ENCODE results near the gene SLC46A1.
A peak's percentile ranks its signal among the peaks of the same experiment; 100 is the strongest.

The SLC46A1 gene

DNA sequence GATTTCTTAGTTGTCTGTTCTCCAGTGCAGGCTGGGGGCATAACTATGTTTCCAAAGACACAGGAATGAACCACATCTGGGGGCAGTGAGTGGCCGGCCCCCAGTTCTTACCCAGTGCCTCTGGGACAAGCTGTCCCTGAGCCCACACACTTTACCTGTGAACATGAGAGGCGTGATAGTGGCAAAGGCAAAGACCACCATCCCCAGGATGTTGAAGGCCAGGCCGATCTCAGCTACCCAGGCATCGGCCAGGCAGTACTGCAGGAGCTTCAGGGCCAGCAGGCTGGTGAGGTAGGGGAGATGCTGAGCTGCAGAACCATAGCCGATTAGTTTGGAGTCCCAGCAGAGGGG, 1.6 kb downstream of the SLC46A1 start:
- DNase-seq (ENCODE audit: low read depth): no peak

DNA sequence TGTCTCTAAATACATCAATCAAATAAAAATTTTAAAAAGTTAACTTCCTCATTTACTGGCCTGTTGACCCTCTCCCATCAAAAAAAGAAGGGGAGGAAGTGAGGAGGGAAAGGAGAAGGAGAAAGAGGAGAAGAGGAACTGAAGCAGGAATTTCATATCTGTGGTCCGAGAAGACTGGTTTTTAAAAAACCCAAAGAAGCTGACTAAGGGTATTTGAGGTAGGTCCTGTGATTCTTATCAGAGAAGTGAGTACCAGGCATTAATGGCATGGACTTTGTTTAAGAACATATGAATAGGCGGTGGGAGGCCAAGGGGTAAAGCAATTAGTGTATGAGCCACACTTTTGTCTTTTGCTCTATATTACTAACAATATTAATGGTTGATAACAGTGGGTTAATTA, 2.0 kb downstream of the SLC46A1 start:
- DNase-seq (ENCODE audit: low read depth): no peak

DNA sequence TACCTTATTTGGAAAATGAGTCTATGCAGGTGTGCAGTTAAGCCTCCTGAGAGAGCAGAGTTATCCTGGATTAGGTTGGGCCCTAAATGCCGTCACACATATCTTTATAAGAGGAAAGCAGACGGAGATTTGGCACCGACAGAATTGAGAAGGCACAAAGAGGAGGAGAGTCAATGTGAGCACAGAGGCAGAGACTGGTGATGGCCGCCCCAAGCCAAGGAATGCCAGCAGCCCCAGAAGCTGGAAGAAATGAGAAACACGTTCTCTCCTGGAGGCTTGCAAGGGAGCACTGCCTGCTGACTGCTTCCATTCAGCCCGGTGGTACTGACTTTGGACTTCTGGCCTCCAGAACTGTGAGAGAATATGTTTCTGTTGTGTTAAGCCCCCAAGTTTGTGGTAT, 3.2 kb downstream of the SLC46A1 start:
- no peak for DNase-seq (ENCODE audit: low read depth)

DNA sequence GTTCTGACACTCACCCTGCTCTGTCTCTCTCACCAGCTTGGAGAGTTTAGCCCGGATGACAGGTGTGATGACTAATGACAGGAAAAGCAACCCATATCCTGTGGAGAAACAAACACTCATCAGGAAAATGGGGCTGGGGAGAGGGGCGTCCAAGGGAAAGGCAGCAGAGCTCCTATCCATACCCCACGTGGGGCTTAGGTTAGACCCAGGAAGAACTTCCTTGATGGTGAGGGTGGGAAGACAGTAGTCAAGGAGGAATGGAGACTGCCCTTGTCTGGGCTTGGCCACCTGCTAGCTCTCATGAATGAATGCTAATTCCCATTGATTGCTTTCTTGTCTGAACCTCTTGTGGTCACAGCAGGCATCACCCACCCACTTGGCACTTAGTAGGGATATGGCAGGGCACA, 3.8 kb downstream of the SLC46A1 start:
- DNase-seq (ENCODE audit: low read depth): no peak

DNA sequence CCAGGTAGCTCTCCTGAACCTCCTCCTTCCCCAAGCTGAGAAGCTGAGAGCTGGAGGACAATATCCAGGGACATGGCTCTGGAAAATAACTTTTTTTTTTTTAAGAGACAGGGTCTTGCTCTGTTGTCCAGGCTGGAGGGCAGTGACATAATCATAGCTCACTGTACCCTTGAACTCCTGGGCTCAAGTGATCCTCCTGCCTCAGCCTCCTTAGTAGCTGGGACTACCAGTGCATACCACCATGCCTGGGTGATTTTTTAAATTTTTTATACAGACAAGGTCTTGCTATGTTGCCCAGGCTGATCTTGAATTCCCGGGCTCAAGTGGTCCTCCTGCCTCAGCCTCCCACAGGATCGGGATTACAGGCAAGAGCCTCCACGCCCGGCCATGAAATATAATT, 6.2 kb downstream of the SLC46A1 start:
- no peak for DNase-seq (ENCODE audit: low read depth)

DNA sequence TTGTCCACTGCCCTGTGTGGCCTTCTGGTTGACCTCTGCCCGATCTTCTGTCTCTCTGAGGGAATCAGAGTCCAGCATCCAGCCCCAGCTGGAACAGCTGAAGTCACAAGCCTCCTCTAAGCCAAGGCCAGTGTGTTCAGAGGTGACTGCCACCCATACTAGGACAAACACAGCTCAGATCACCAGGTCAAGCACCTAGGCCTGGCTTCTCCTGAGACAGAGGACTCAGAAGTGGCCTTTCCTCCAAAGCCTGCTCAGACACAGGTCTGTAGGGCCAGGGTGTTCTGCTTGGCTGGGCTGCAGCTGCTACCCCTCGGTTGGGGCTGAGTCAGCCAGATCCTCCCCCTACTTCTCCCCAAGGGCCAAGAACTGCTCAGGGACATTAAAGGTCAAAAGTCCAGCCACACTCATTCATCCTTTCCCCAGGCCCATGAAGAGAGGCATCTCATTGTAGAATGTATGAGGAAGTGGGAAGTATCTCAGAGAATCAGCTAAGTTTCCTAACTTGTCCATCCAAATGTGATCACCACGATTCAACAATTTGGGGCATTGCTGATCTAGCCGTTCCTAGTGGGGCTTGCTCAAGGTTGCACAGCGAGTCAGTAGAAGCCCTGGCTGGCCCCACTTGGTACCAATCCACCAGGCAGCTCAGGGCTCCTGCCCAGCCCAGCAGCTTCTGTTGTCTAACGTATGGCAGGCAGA, 7.6 kb downstream of the SLC46A1 start:
- no peak for DNase-seq (ENCODE audit: low read depth)

DNA sequence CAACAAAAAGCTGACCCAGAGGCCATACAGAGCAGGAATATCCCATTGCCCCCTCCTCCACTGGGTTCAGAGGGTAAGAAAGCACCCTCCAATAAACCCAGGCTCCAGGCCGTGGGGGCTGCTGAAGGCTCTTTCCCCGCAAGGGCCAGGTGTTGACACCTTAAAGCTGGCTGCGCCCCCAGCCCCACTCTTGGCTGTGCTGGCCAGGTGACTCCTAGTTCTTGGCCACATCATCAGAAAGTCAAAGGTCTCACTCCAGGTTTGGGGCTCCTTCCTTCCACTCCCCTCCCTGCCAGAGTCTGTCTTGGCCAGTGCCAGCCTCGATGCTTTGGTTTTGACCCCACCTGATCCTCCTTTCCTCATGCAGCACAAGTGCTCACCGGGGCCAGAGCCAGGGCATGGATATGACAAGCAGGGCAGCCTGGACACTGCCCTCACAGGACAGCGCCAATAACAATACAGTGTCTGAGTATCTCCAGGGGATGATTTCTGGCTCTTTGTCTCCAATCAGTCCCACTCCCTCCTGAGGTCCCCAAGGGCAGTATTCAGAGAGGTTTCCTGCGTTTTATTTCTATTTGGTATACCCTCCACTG, 8.2 kb downstream of the SLC46A1 start:
- DNase-seq (ENCODE audit: low read depth): no peak

DNA sequence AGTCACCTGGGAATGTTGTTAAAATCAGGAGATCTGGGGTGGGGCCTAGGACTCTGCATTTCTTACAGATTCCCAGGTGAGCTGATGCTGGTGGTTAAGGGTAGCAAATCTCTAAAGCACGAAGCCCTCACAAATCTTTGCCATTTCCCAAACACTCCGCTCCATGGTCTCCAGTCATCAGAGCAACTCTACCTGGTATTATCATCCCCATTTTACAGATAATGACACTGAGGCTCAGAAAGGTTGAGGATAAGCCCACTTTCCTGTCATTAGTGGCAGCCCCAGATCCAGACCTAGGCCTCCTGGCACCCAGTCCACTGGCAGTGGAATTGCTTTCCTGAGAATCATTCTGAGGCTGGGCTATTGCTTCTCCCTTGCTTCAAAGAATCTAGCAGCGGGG, 8.7 kb downstream of the SLC46A1 start:
- no peak for DNase-seq (ENCODE audit: low read depth)

DNA sequence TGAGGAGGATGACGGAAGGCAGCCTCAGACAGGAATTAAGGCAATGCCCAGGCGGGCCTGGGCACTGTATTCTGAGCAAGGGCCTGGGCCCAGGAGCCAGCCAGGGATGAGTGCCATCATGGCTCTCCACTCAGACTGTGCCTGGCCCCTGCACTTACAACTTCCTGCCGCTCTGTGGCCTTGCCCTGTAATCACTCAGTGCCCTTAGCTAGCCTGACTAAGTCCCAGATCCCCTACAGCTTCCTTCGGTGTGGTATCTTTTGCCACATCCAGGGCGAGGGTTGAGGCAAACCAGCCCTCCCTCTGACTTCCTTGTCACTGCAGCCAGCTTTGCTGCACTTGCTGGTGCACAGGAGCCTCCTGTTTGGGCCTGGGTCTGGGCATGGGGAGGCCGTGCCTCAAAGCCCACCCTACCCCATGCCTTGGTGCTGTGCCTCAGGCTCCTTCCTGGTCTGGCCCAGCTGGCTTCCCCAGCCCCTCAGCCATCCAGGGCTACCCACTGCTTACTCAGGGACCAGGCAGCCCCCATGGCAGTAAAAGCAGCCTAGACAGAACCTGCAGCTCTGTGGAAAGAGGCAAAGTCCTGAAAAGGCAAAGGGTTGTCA, 9.3 kb downstream of the SLC46A1 start:
- no peak for DNase-seq (ENCODE audit: low read depth)

DNA sequence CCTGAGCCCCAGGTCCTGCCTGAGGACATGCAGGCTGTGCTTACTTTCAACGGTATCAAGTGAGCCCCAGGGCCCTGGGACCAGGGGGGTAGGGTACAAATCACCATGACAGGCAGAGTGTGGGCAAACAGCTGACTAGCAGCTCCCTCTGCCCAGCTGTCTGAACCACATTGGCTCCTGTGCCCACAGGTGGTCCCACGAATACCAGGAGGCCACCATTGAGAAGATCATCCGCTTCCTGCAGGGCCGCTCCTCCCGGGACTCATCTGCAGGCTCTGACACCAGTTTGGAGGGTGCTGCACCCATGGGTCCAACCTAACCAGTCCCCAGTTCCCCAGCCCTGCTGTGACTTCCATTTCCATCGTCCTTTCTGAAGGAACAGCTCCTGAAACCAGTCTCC, 10.0 kb downstream of the SLC46A1 start:
- no peak for DNase-seq (ENCODE audit: low read depth)

DNA sequence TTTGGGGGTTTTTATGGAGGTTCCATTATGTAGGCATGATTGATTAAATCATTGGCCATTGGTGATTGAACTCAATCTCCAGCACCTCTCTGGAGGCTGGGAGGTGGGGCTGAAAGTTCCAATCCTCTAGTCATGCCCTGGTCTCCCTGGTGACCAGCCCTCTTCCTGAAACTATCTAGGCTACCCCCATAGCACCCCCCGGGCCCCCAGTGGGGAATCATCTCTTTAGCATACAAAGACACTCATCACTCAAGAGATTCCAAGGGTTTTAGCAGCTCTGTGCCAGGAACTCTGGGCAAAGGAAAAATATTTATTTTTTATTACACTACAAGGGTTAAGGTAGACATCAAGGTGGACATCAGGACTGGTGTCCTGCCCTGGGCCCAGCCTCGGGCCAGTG, 10.6 kb downstream of the SLC46A1 start:
- no peak for DNase-seq (ENCODE audit: low read depth)

DNA sequence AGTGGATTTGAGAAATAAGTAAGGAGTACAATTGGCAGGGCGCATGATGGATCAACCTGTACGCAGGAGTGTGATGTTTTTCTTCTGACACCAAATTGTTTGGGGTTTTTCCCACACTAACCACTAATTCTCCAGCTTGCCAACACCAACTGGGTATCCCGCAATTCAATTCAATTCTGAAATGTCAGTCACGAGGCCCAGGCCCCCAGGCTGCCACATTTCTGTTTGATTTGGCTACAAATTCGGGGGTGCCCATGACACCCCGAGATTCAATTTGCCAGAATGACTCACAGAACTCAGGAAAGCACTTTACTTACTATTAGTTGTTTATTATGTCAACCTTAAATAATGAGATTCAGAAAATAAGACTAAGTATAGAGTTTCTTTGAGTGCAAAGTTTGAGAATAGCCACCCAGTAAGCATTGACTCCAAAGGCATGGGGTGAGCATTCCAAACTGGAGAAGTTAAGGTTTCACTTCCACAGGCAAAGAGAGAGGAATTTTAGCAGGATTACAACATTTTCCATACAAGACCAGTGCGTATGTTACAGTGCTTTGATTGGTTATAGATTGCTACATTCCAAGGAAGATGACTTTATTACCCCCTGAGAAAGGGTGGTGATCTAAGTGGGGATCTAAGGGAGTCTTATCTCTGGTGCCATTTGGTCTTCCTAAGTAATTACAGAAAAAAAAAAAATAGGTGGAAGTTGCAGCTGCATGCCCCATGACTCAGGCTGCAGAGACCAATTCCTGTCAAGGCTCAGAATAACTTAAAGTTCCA, 11.5 kb downstream of the SLC46A1 start:
- DNase-seq (ENCODE audit: low read depth): no peak

DNA sequence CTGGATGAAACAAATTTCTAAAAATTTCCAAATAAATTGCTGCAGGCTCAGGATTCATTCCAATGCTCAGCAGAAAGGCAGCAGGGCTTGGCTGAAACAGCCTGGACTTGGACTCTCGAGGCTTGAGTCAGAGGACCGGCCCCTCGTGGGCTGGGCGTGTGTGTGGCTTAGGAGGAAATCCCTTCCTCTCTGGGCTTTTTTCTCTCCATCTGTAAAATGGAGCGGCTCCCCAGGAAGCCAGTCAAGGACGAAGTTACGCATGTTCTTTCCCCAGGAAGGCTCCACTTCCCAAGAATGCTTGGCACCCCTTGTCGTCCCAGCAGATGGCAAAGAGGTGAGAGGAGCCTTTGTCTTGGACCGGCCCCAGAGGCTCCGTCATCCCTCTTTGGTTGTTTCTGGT, 13.5 kb downstream of the SLC46A1 start:
- DNase-seq (ENCODE audit: low read depth): no peak

DNA sequence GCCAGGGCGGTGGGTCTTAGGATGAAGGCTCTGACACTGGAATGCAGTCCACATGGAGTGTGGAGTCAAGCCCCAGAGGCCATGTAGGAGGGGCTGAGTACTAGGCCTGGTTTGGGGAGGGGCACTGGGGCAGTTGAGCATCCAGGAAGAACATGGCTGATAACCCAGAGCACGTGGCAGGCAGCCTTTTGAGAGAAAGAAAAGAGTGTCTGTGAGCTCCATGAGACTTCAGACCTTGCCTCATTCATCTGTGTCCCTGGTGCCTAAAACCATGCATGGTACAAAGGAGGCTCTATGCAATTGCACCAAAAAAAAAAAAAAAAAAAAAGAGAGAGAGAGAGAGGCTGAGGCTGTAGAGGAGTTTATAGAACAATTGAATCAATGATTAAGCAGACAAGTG, 14.6 kb downstream of the SLC46A1 start:
- no peak for DNase-seq (ENCODE audit: low read depth)

DNA sequence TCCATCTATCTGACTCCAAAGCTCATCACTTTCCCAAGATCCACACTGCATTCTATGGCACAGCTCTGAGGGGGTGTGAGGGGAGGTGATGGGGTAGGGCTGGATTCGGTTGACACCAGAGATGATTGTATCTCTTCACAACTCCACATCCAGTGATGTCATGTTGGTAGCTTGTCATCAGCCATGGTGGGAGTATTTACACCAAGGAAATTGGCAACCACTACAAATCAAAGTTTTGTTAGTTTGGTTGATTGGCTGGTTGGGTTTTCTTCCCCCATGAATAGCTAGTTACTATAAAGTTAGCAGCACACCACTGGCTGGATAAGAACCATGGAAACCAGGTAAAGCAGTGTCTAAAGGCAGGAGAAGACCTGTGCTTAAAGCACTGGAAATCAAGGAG, 15.0 kb downstream of the SLC46A1 start:
- DNase-seq (ENCODE audit: low read depth): no peak

DNA sequence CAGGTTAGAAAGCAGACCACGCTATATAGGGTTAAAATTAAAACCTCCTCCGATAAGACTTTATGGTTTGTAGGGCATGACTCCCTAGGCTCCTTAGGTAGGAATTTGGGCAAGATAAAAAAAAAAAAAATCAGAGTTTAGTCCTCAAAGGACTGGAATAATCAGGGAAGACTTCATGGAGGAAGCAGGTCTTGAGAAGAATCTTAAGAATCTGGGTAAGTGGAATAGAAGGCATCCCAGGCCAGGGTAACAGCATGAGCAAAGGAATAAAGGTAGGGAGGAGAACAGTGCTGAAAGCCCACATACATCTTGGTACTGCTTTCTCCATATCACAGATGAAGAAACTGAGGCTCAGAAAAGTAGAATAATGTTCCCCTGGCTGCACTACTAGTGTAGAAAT, 15.4 kb downstream of the SLC46A1 start:
- DNase-seq (ENCODE audit: low read depth): no peak

DNA sequence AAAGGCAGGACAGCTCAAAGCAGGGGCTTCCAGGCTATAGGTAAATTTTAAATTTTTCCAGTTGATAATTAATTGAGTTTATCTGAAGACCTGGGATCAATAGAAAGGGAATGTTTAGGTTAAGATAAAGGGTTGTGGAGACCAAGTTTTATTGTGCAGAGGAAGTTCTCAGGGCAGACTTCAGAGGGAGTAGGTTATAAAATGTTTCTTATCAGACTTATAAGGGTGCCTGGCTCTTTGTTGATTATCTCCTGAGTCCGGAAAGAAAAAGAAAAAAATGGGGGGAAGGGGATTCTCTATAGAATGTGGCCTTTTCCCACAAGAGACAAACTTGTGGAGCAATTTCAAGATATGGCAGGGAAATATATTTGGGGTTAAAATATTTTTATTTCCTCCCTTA, 15.9 kb downstream of the SLC46A1 start:
- DNase-seq (ENCODE audit: low read depth): no peak

DNA sequence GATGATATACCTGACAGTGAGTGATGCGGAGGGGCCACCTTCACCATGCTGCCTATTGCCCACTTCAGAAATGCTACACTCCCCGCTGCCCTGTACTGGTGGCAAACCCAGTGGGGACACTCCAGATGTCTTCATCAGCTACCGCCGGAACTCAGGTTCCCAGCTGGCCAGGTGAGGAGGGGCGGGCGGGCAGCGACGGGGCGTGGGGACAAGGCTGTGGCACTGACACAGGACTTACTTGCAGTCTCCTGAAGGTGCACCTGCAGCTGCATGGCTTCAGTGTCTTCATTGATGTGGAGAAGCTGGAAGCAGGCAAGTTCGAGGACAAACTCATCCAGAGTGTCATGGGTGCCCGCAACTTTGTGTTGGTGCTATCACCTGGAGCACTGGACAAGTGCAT, 17.9 kb downstream of the SLC46A1 start:
- no peak for DNase-seq (ENCODE audit: low read depth)

DNA sequence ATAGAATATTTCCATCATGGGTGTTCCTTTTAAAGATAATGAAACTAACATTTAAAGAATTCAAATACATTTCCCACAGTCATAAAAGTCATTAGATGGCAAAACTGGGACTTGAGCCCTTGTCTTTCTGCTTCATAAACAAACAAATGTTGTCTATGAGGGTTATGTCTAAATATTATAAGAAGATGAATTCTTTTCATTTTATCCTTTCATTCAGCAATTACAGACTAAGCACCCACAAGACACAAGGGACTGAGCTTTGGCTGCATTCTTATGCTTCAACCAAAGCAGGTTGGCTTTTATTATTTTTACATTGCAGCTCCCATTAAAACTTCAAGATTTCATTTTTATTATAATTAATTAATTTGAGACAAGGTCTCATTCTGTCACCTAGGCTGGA, 19.6 kb downstream of the SLC46A1 start:
- no peak for DNase-seq (ENCODE audit: low read depth)

DNA sequence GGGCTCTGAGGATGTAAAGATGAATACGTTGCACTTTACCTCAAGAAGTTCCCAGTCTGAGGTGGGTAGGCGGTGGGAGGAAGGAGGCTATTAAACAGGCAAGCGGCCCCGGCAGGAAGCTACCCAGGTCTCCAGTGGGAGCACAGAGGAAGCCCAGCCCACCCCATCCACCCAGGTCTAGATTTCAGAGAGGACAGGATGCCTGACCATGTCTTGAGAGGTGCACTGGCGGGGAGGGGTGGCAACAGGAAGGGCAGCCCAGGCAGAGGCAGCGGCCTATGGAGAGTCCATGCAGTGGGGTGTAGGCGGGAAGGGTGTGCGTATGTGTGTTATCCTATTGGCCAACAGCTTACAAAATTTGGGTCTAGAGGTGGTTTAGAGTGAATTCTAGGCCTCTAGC, 20.6 kb downstream of the SLC46A1 start:
- no peak for DNase-seq (ENCODE audit: low read depth)

DNA sequence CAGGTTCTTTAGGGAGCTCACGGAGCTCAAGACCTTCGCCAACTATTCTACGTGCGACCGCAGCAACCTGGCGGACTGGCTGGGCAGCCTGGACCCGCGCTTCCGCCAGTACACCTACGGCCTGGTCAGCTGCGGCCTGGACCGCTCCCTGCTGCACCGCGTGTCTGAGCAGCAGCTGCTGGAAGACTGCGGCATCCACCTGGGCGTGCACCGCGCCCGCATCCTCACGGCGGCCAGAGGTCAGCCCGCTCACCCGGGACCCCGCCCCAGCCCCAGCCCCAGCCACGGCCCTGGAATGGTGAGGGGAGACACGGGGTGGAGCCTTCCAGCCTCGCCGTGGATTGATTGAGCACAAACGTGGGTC, 21.0 kb downstream of the SLC46A1 start:
- DNase-seq (ENCODE audit: low read depth): no peak

DNA sequence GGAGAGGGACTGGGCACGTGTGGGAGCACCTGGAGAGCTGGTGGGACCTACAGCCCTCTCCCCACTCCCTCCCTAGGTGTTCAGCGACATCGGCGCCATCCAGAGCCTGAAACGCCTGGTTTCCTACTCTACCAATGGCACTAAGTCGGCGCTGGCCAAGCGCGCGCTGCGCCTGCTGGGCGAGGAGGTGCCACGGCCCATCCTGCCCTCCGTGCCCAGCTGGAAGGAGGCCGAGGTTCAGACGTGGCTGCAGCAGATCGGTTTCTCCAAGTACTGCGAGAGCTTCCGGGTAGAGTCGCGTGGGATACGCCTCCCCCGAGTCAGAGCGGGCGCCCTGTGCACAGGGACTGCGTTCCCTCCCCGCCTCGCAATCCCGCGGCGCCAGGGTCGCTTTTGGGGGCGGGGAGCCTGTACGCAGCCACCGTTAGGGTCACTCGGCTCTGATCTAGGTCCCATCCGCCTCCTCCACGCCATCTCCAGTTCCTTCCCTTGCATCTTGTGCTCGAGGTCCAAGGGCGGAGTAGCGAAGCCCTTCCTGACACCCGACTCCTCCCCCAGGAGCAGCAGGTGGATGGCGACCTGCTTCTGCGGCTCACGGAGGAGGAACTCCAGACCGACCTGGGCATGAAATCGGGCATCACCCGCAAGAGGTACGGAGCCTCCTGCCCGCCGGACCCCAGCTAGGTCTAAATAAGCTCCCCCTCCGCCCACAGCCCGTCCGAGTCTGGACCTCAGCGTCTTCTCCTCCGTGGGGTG, 21.6 kb downstream of the SLC46A1 start:
- DNase-seq (ENCODE audit: low read depth): peak; percentile 44

Measured in T follicular helper cell (primary cell).